Measurements from ENCODE around the gene NPIPB8. TPM values are rescaled to one million over a fixed set of nuclear protein-coding genes. Genes with fewer than 3 reads are reported as not detected.
"Not testable (repeated sequence)": the region's sequence is repeated elsewhere in the genome, so short reads cannot be mapped to it uniquely, and the experiment has no call there.

Gene NPIPB8
- total and polyA plus RNA-seq, 4 donors, result 2.6 to 8.6 TPM; not detected in 2

- no peak for ATAC-seq (ENCODE audit: low FRiP score)
- H3K36me3 ChIP-seq (ENCODE audit: control insufficient read depth in 1 of 2, insufficient read depth in 2 of 2, low read length in 1 of 2), result no peaks in the 10 kb centered on the region
- H3K27ac ChIP-seq (ENCODE audit: low read depth in 1 of 2, low read length in 2 of 2), result no peak overlapping the region
- 69 to 75% methylated on average over 4 of the region's 4 CpGs for WGBS, 2 donors
- DNase-seq, result no peak
- H3K9me3 ChIP-seq (ENCODE audit: control insufficient read depth, low read length), result no peaks in the 10 kb centered on the region
- intact Hi-C loops (cut with DNase I), result no loop called here
- H3K4me3 ChIP-seq (ENCODE audit: low read length in 2 of 2), result no peak overlapping the region
- no peaks in the 10 kb centered on the region for H3K4me1 ChIP-seq (ENCODE audit: control insufficient read depth in 1 of 2, insufficient read depth in 2 of 2, low read length in 2 of 2)
- H3K27me3 ChIP-seq (ENCODE audit: control insufficient read depth in 1 of 2, insufficient read depth in 2 of 2, low read length in 1 of 2), result no peaks in the 10 kb centered on the region
These were observed 20.0 kb upstream of the NPIPB8 start for GRCh38 chr16:28617874-28618273.

DNA sequence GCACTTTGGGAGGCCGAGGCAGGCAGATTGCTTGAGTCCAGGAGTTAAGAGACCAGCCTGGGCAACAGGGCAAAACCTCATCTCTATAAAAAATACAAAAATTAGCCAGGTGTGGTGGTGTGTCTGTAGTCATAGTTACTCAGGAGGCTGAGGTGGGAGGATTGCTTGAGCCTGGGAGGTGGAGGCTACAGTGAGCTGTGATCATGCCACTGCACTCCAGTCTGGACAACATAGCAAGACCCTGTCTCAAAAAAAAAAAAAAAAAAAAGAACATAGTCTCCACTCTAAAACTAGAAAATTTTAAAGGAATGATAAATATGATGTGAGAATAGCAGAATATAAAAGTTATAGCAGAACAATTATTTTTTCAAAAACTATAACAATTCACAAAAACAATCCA lies 17.5 kb upstream of the NPIPB8 start:
- H3K4me3 ChIP-seq (ENCODE audit: low read length in 2 of 2), result not testable (repeated sequence)

GRCh38 chr16:28621481-28622155 lies 16.2 kb upstream of the NPIPB8 start:
- no peaks in the 10 kb centered on the region for H3K4me1 ChIP-seq (ENCODE audit: control insufficient read depth in 1 of 2, insufficient read depth in 2 of 2, low read length in 2 of 2)
- peaks cover 0 to 2% of the 10 kb centered on the region in 2 donors for H3K27me3 ChIP-seq (ENCODE audit: control insufficient read depth in 1 of 2, insufficient read depth in 2 of 2, low read length in 1 of 2)
- no peak overlapping the region for H3K27ac ChIP-seq (ENCODE audit: low read depth in 1 of 2, low read length in 2 of 2)
- WGBS, 2 donors, result 86 to 88% methylated on average over 7 of the region's 7 CpGs
- no peak for ATAC-seq (ENCODE audit: low FRiP score)
- no peaks in the 10 kb centered on the region for H3K36me3 ChIP-seq (ENCODE audit: control insufficient read depth in 1 of 2, insufficient read depth in 2 of 2, low read length in 1 of 2)
- intact Hi-C loops (cut with DNase I), result no loop called here
- DNase-seq, result no peak
- H3K4me3 ChIP-seq (ENCODE audit: low read length in 2 of 2), result no peak overlapping the region
- no peaks in the 10 kb centered on the region for H3K9me3 ChIP-seq (ENCODE audit: control insufficient read depth, low read length)

More for the DNA sequence above, 17.5 kb upstream of the NPIPB8 start:
- 82 to 89% methylated on average over 1 of the region's 1 CpG for WGBS, 2 donors
- intact Hi-C loops (cut with DNase I); H3K4me1 ChIP-seq (ENCODE audit: control insufficient read depth in 1 of 2, insufficient read depth in 2 of 2, low read length in 2 of 2); H3K36me3 ChIP-seq (ENCODE audit: control insufficient read depth in 1 of 2, insufficient read depth in 2 of 2, low read length in 1 of 2); H3K27me3 ChIP-seq (ENCODE audit: control insufficient read depth in 1 of 2, insufficient read depth in 2 of 2, low read length in 1 of 2); H3K9me3 ChIP-seq (ENCODE audit: control insufficient read depth, low read length); ATAC-seq (ENCODE audit: low FRiP score); DNase-seq; H3K27ac ChIP-seq (ENCODE audit: low read depth in 1 of 2, low read length in 2 of 2): not testable (repeated sequence)

- H3K27me3 ChIP-seq (ENCODE audit: control insufficient read depth in 1 of 2, insufficient read depth in 2 of 2, low read length in 1 of 2); H3K36me3 ChIP-seq (ENCODE audit: control insufficient read depth in 1 of 2, insufficient read depth in 2 of 2, low read length in 1 of 2); DNase-seq; intact Hi-C loops (cut with DNase I); H3K9me3 ChIP-seq (ENCODE audit: control insufficient read depth, low read length); H3K4me1 ChIP-seq (ENCODE audit: control insufficient read depth in 1 of 2, insufficient read depth in 2 of 2, low read length in 2 of 2); H3K27ac ChIP-seq (ENCODE audit: low read depth in 1 of 2, low read length in 2 of 2); H3K4me3 ChIP-seq (ENCODE audit: low read length in 2 of 2): not testable (repeated sequence)
- WGBS, 2 donors, result 50 to 53% methylated on average over 24 of the region's 24 CpGs
- peak; percentile 33 for ATAC-seq (ENCODE audit: low FRiP score)
These were observed 15.2 kb upstream of the NPIPB8 start for GRCh38 chr16:28622532-28623171.

DNA sequence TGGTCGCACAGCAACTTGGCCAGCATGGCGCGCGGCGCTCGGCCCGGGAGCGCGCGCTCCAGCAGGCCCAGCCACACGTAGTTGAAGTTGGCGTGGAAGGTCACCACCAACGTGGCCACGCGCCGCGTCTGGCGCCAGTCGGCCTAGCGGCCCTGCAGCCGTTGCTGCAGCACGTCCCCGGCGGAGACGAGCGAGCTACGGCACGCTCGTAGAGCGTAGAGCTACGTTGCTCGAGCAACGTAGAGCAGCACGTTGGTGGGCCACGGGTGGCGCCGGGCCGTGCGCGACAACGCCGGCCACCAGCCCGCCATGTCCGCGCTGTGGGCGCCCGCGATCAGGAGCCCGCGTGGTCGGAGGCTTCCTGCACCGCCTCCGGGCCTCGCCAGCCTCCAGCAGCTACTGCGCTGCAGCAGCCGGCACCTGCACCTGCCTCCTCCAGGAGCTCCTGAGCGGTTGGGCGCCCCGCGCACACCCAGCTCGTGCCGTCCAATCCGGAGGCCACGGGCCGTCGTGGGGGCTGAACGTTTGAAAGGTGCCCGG lies 14.6 kb upstream of the NPIPB8 start:
- no peak overlapping the region for H3K27ac ChIP-seq (ENCODE audit: low read depth in 1 of 2, low read length in 2 of 2)
- intact Hi-C loops (cut with DNase I), result no loop called here
- H3K9me3 ChIP-seq (ENCODE audit: control insufficient read depth, low read length), result no peaks in the 10 kb centered on the region
- peaks cover 0 to 2% of the 10 kb centered on the region in 2 donors for H3K27me3 ChIP-seq (ENCODE audit: control insufficient read depth in 1 of 2, insufficient read depth in 2 of 2, low read length in 1 of 2)
- no peaks in the 10 kb centered on the region for H3K36me3 ChIP-seq (ENCODE audit: control insufficient read depth in 1 of 2, insufficient read depth in 2 of 2, low read length in 1 of 2)
- no peaks in the 10 kb centered on the region for H3K4me1 ChIP-seq (ENCODE audit: control insufficient read depth in 1 of 2, insufficient read depth in 2 of 2, low read length in 2 of 2)
- ATAC-seq (ENCODE audit: low FRiP score) (peak; percentile 69), DNase-seq (peak; percentile 56 to 76)
- H3K4me3 ChIP-seq (ENCODE audit: low read length in 2 of 2), result no peak overlapping the region
- WGBS, 2 donors, result 1 to 2% methylated on average over 64 to 68 of the region's 68 CpGs

GRCh38 chr16:28630905-28631304 lies 7.0 kb upstream of the NPIPB8 start:
- H3K4me3 ChIP-seq (ENCODE audit: low read length in 2 of 2); H3K9me3 ChIP-seq (ENCODE audit: control insufficient read depth, low read length); H3K27ac ChIP-seq (ENCODE audit: low read depth in 1 of 2, low read length in 2 of 2); ATAC-seq (ENCODE audit: low FRiP score); intact Hi-C loops (cut with DNase I); H3K4me1 ChIP-seq (ENCODE audit: control insufficient read depth in 1 of 2, insufficient read depth in 2 of 2, low read length in 2 of 2); H3K27me3 ChIP-seq (ENCODE audit: control insufficient read depth in 1 of 2, insufficient read depth in 2 of 2, low read length in 1 of 2); H3K36me3 ChIP-seq (ENCODE audit: control insufficient read depth in 1 of 2, insufficient read depth in 2 of 2, low read length in 1 of 2); DNase-seq: not testable (repeated sequence)
- WGBS, 2 donors, result 63 to 64% methylated on average over 4 of the region's 5 CpGs

DNA sequence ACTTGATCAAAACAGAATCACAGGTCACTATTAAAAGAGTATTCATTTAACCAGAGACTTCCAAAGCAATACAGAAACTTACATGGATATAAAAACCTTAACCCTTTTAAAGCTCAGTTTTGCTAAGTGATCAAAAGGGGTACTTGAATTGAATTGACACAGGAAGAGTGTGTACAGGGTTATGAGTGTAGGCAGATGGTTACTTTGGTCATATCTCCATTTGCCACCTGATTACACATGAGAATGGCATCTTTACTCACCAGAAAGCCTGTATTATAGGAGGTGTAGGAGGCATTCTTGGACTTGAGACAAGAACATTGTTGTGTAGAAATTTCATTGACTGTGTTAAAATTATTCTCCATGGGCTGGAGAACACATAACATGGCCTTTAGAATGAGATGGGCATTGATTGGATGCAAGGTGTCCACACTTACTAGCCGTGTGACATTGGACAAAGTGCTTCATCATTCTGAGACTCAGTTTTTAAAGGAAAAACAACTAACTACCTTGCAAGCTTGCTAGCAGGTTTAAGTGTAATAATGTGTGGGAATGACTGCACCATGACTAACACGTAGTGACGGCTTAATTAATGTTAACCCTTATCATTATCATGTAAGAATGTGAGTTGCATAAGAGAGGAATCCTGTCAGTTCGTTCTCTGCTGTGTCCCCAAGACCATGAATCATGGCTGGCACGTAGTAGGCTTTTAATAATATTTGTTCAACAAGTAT lies 1.6 kb upstream of the NPIPB8 start:
- intact Hi-C loops (cut with DNase I); ATAC-seq (ENCODE audit: low FRiP score): not testable (repeated sequence)

GRCh38 chr16:28638359-28638758 lies 494 bp downstream of the NPIPB8 start:
- H3K9me3 ChIP-seq (ENCODE audit: control insufficient read depth, low read length); intact Hi-C loops (cut with DNase I); DNase-seq; H3K27ac ChIP-seq (ENCODE audit: low read depth in 1 of 2, low read length in 2 of 2); H3K36me3 ChIP-seq (ENCODE audit: control insufficient read depth in 1 of 2, insufficient read depth in 2 of 2, low read length in 1 of 2); H3K4me3 ChIP-seq (ENCODE audit: low read length in 2 of 2); H3K27me3 ChIP-seq (ENCODE audit: control insufficient read depth in 1 of 2, insufficient read depth in 2 of 2, low read length in 1 of 2); ATAC-seq (ENCODE audit: low FRiP score); H3K4me1 ChIP-seq (ENCODE audit: control insufficient read depth in 1 of 2, insufficient read depth in 2 of 2, low read length in 2 of 2): not testable (repeated sequence)
- whole genome bisulfite sequencing, 2 donors, result 84 to 92% methylated on average over 3 to 4 of the region's 5 CpGs

More for the DNA sequence above, 1.6 kb upstream of the NPIPB8 start:
- WGBS, 2 donors, result 8 to 14% methylated on average over 5 of the region's 5 CpGs
- not testable (repeated sequence) for H3K27me3 ChIP-seq (ENCODE audit: control insufficient read depth in 1 of 2, insufficient read depth in 2 of 2, low read length in 1 of 2); H3K4me3 ChIP-seq (ENCODE audit: low read length in 2 of 2); H3K27ac ChIP-seq (ENCODE audit: low read depth in 1 of 2, low read length in 2 of 2); H3K9me3 ChIP-seq (ENCODE audit: control insufficient read depth, low read length); DNase-seq; H3K36me3 ChIP-seq (ENCODE audit: control insufficient read depth in 1 of 2, insufficient read depth in 2 of 2, low read length in 1 of 2); H3K4me1 ChIP-seq (ENCODE audit: control insufficient read depth in 1 of 2, insufficient read depth in 2 of 2, low read length in 2 of 2)

Data from aorta (tissue), 5 donors.